Lung (tissue), 12 donors: Measurements from ENCODE around the gene EIF3M. TPM values are rescaled to one million over a fixed set of nuclear protein-coding genes. Genes with fewer than 3 reads are reported as not detected.
"Not testable (repeated sequence)": the region's sequence is repeated elsewhere in the genome, so short reads cannot be mapped to it uniquely, and the experiment has no call there.

Experiments
- ATAC-seq: fragments of 200-7000 bp; cut with Tn5 transposase; one replicate; pipeline ENCODE4 v1.9.1; 2020; ENCODE audit warnings: moderate number of reproducible peaks; ENCODE audit not compliant: insufficient read depth, low FRiP score
- DNase-seq, 3 donors: peaks; one replicate each; pipeline ENCODE4 v3.0.0-alpha.2; 2013 to 2017
- H3K27ac ChIP-seq, 2 donors: one replicate each; pipeline ENCODE4 v1.5.1; 2013; ENCODE audit warnings: mild to moderate bottlenecking in 2 of 2, moderate library complexity in 2 of 2, control low read depth in 1 of 2, inconsistent platforms in 1 of 2, low read depth in 1 of 2, low read length in 1 of 2
- H3K27me3 ChIP-seq, 3 donors: one replicate each; pipeline ENCODE4 v1.5.1; 2013; ENCODE audit warnings: low read length in 2 of 3; ENCODE audit not compliant: control insufficient read depth in 3 of 3, insufficient read depth in 3 of 3
- H3K36me3 ChIP-seq, 4 donors: one replicate each; pipeline ENCODE4 v1.5.1; 2013; ENCODE audit warnings: low read length in 4 of 4, mild to moderate bottlenecking in 1 of 4, moderate library complexity in 1 of 4; ENCODE audit not compliant: control insufficient read depth in 4 of 4, insufficient read depth in 4 of 4
- H3K4me1 ChIP-seq, 5 donors: one replicate each; pipeline ENCODE4 v1.5.1; 2013; ENCODE audit warnings: low read length in 5 of 5, mild to moderate bottlenecking in 2 of 5, moderate library complexity in 1 of 5; ENCODE audit not compliant: control insufficient read depth in 5 of 5, insufficient read depth in 5 of 5
- H3K4me3 ChIP-seq: one replicate; pipeline ENCODE4 v1.5.1; 2013; ENCODE audit warnings: mild to moderate bottlenecking, control low read depth, moderate library complexity
- H3K9ac ChIP-seq, 2 donors: one replicate each; pipeline ENCODE4 v1.5.1; 2013; ENCODE audit warnings: low read length in 2 of 2, control low read depth in 1 of 2; ENCODE audit not compliant: insufficient read depth in 1 of 2
- H3K9me3 ChIP-seq, 4 donors: one replicate each; pipeline ENCODE4 v1.5.1; 2013; ENCODE audit warnings: low read length in 3 of 4, mild to moderate bottlenecking in 1 of 4, moderate library complexity in 1 of 4; ENCODE audit not compliant: control insufficient read depth in 4 of 4, insufficient read depth in 3 of 4
- CTCF ChIP-seq: IDR thresholded peaks from 2 replicates; pipeline ENCODE4 v1.5.1; 2012; ENCODE audit warnings: mild to moderate bottlenecking; ENCODE audit errors: control extremely low read depth, extremely low read depth
- WGBS, 2 donors: extraction: QIAGEN DNeasy Blood & Tissue Kit; methylation state at CpG; one replicate each; pipeline ENCODE4 v1.1.7; 2013; 5-methylcytosine and 5-hydroxymethylcytosine counted together
- polyA plus RNA-seq, 2 donors: library from polyadenylated mRNA; stranded (reverse); fragments of 200-250 nt; gene quantifications; one replicate each; pipeline ENCODE4 v1.2.1, GENCODE V29; 2013
- total RNA-seq, 2 donors: library from RNA; depleted of rRNA in 1 of 2; stranded (reverse); fragments of >200 nt in 1 of 2; gene quantifications; one replicate each; pipeline ENCODE4 v1.2.1, GENCODE V29; 2014 to 2021
- donor health status: control.
- donor health status: control.
- donor health status: Bipolar disorder and iron deficiency.
- donor health status: healthy.
- donor health status: DM: yes; HTN: yes; CAD: no.

Gene EIF3M
- total and polyA plus RNA-seq, 4 donors = 168 to 247 (median 208) TPM

GRCh38 chr11:32581556-32581955, 2.1 kb upstream of the EIF3M start:
- H3K9me3 ChIP-seq = no peaks in the 10 kb centered on the region
- peaks cover 0 to 12% (median 5%) of the 10 kb centered on the region in 5 donors for H3K4me1 ChIP-seq
- WGBS, 2 donors = 89 to 92% methylated on average over 3 of the region's 3 CpGs
- H3K4me3 ChIP-seq = no peak overlapping the region
- TF ChIP-seq CTCF = no peak
- peaks cover 0 to 5% (median 3%) of the 10 kb centered on the region in 3 donors for H3K27me3 ChIP-seq
- DNase-seq (no peak), ATAC-seq (no peak)
- no peaks in the 10 kb centered on the region for H3K36me3 ChIP-seq
- no peak overlapping the region for H3K9ac ChIP-seq
- H3K27ac ChIP-seq = no peak overlapping the region

- Histone ChIP-seq H3K4me1 (peaks cover 0 to 16% (median 5%) of the 10 kb centered on the region in 5 donors), H3K27me3 (no peaks in the 10 kb centered on the region), H3K9ac (peak overlapping the region in 1 of 2 donors; percentile 67), H3K36me3 (peaks cover 0 to 19% (median 8%) of the 10 kb centered on the region in 4 donors), H3K27ac (no peak overlapping the region), H3K4me3 (no peak overlapping the region), H3K9me3 (no peaks in the 10 kb centered on the region)
- DNase-seq (no peak), ATAC-seq (no peak)
- TF ChIP-seq CTCF = no peak
- 15 to 17% methylated on average over 7 of the region's 7 CpGs for WGBS, 2 donors
Measured at GRCh38 chr11:32584921-32585320, 1.3 kb downstream of the EIF3M start.

GRCh38 chr11:32586576-32587190, 3.1 kb downstream of the EIF3M start:
- H3K4me1 ChIP-seq = peaks cover 0 to 16% (median 5%) of the 10 kb centered on the region in 5 donors
- WGBS, 2 donors = 68 to 74% methylated on average over 4 of the region's 4 CpGs
- H3K27me3 ChIP-seq = no peaks in the 10 kb centered on the region
- no peak for TF ChIP-seq CTCF
- no peak for DNase-seq
- no peak overlapping the region for H3K9ac ChIP-seq
- no peaks in the 10 kb centered on the region for H3K9me3 ChIP-seq
- no peak overlapping the region for H3K4me3 ChIP-seq
- peak overlapping the region in 1 of 2 donors; percentile 13 for H3K27ac ChIP-seq
- peaks cover 9 to 28% (median 20%) of the 10 kb centered on the region in 4 donors for H3K36me3 ChIP-seq
- ATAC-seq = no peak

- ATAC-seq (no peak), DNase-seq (no peak)
- Histone ChIP-seq H3K4me3 (no peak overlapping the region), H3K36me3 (peaks cover 22 to 52% (median 38%) of the 10 kb centered on the region in 4 donors), H3K4me1 (no peaks in the 10 kb centered on the region), H3K27ac (no peak overlapping the region), H3K9me3 (no peaks in the 10 kb centered on the region), H3K9ac (no peak overlapping the region), H3K27me3 (no peaks in the 10 kb centered on the region)
- TF ChIP-seq CTCF = no peak
Measured at GRCh38 chr11:32594272-32594671, 10.6 kb downstream of the EIF3M start.

- 96 to 98% methylated on average over 14 of the region's 14 CpGs for WGBS, 2 donors
- not testable (repeated sequence) for H3K9ac ChIP-seq, H3K4me1 ChIP-seq, H3K9me3 ChIP-seq, H3K4me3 ChIP-seq, H3K27ac ChIP-seq, ATAC-seq, DNase-seq, H3K27me3 ChIP-seq
- peaks cover 16 to 40% (median 27%) of the 10 kb centered on the region in 4 donors for H3K36me3 ChIP-seq
Measured at GRCh38 chr11:32596114-32596513, 12.5 kb downstream of the EIF3M start.
